Endodermal cell (in vitro differentiated cells): Measurements from ENCODE around the gene TRPV5. TPM values are rescaled to one million over a fixed set of nuclear protein-coding genes. Genes with fewer than 3 reads are reported as not detected.

Source experiments
- DNase-seq: peaks from one replicate; pipeline ENCODE4 v3.0.0-alpha.2; 2017
- H3K27ac ChIP-seq: 2 replicates; pipeline ENCODE4 v1.5.1; 2013; ENCODE audit warnings: mild to moderate bottlenecking, low read depth, low read length, moderate library complexity
- H3K27me3 ChIP-seq: 2 replicates; pipeline ENCODE4 v1.6.1; 2013; ENCODE audit warnings: mild to moderate bottlenecking, low read length, moderate library complexity; ENCODE audit not compliant: insufficient read depth, control insufficient read depth, poor library complexity, severe bottlenecking
- H3K36me3 ChIP-seq: 2 replicates; pipeline ENCODE4 v1.7.0; 2013; ENCODE audit warnings: mild to moderate bottlenecking, low read length, moderate library complexity; ENCODE audit not compliant: control insufficient read depth, insufficient read depth
- H3K4me1 ChIP-seq: one replicate; pipeline ENCODE4 v1.7.0; 2013; ENCODE audit warnings: low read length; ENCODE audit not compliant: control insufficient read depth, insufficient read depth
- H3K4me3 ChIP-seq: 2 replicates; pipeline ENCODE4 v1.5.1; 2013; ENCODE audit warnings: mild to moderate bottlenecking, low read length, moderate library complexity
- H3K9ac ChIP-seq: 2 replicates; pipeline ENCODE4 v1.6.1; 2013; ENCODE audit warnings: mild to moderate bottlenecking, low read length, moderate library complexity; ENCODE audit not compliant: poor library complexity, severe bottlenecking; ENCODE audit errors: extremely low read depth
- H3K9me3 ChIP-seq: 2 replicates; pipeline ENCODE4 v1.6.1; 2013; ENCODE audit warnings: mild to moderate bottlenecking, low read length, moderate library complexity; ENCODE audit not compliant: control insufficient read depth
- H3K27ac Mint-ChIP-seq: 2 replicates; pipeline ENCODE4 v1.8.0; 2020; ENCODE audit warnings: mixed read lengths
- H3K27me3 Mint-ChIP-seq: 2 replicates; pipeline ENCODE4 v1.8.0; 2021; ENCODE audit warnings: mild to moderate bottlenecking, mixed read lengths; ENCODE audit not compliant: insufficient read depth
- H3K36me3 Mint-ChIP-seq: 2 replicates; pipeline ENCODE4 v1.8.0; 2020; ENCODE audit warnings: low read depth, mixed read lengths
- H3K4me1 Mint-ChIP-seq: 2 replicates; pipeline ENCODE4 v1.8.0; 2020; ENCODE audit warnings: mixed read lengths
- H3K4me3 Mint-ChIP-seq: 2 replicates; pipeline ENCODE4 v1.8.0; 2020; ENCODE audit warnings: mild to moderate bottlenecking, moderate library complexity, mixed read lengths
- H3K9me3 Mint-ChIP-seq: 2 replicates; pipeline ENCODE4 v1.8.0; 2020; ENCODE audit warnings: mild to moderate bottlenecking, mixed read lengths
- WGBS, 2 experiments: methylation state at CpG; one replicate each; pipeline versions ENCODE4 v1.1.5 to v1.1.7; 2013; ENCODE audit warnings: missing lambda C conversion rate in 2 of 2, mixed read lengths in 1 of 2; ENCODE audit not compliant: insufficient coverage in 1 of 2, insufficient read length in 1 of 2; 5-methylcytosine and 5-hydroxymethylcytosine counted together
- total RNA-seq, 2 donors: library from RNA; stranded (reverse); fragmentation: NEBNext Ultra II Directional in 1 of 2; extraction: Animal tissue kit (Norgen Biotek cat#: 25700) in 1 of 2; gene quantifications; 2 replicates in 1 of 2; 3 replicates in 1 of 2; pipeline ENCODE4 v1.2.1, GENCODE V29; 2021
- TF ChIP-seq, protein P1 (sequence below): fragments of 200-600 bp; sonication (generic); conservative IDR thresholded peaks from 2 replicates; pipeline ENCODE4 v1.5.0; 2021; ENCODE audit warnings: antibody characterized with exemption, mild to moderate bottlenecking

The TRPV5 gene
- total RNA-seq, 2 donors from 2014 or later = 0.15 to 0.22 TPM

DNA sequence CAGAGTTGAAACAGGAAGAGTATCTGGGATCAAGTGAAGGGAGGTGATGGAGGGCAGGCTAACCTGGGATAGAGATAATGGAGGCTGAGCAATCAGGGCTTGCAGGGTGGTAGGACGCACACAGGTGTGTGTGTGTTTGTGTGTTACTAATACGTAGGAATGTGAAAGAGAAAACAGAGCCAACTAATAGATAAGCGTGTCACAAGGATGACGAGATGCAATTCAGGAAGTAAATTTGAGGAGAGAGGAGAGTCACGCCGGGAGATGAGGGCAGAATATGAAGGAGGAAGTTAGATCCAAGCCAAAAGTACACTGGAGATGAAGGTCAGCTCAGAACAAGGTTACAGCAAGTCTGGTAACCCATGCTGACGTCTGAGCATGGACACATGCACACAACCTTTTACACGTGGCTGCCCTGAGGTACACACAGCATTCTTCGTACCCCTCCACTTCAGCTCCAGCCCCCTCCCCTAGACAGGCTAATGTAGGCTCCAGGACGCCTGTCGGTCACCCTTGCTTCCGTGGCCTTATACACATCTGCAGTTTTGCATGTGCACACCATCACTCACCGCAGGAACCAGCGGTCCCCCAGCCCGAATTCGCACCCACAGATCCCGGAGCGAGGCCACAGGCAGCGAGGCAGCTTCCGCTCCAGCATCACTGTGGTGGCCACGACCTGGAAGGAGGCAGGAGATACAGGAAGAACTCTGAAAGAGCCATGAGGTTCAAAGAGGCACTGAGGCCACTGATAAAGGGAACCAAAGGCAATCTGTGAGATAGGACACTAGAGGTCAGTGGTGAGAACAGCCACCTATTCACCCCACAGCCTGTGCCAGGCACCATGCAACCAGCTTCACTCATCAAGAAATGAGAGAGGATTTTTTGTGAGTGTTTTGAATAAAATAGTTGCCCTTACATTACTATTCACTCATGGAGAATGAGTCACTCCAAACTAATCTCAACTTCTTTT lies 24.3 kb downstream of the TRPV5 start:
- H3K4me1 Mint-ChIP-seq = peaks cover 2% of the 10 kb centered on the region
- H3K9me3 ChIP-seq = peaks cover 32% of the 10 kb centered on the region
- no peak overlapping the region for H3K27ac Mint-ChIP-seq
- no peaks in the 10 kb centered on the region for H3K27me3 ChIP-seq
- peak; percentile 59 for DNase-seq
- H3K27ac ChIP-seq = no peak overlapping the region
- peaks cover 27% of the 10 kb centered on the region for H3K9me3 Mint-ChIP-seq
- 88 to 91% methylated on average over 18 to 21 of the region's 21 CpGs for WGBS, 2 experiments
- H3K4me3 ChIP-seq = no peak overlapping the region
- H3K27me3 Mint-ChIP-seq = peaks cover 18% of the 10 kb centered on the region
- no peaks in the 10 kb centered on the region for H3K36me3 ChIP-seq
- H3K4me3 Mint-ChIP-seq = no peak overlapping the region
- no peaks in the 10 kb centered on the region for H3K36me3 Mint-ChIP-seq
- H3K9ac ChIP-seq = no peak overlapping the region
- TF ChIP-seq, protein P1, sequence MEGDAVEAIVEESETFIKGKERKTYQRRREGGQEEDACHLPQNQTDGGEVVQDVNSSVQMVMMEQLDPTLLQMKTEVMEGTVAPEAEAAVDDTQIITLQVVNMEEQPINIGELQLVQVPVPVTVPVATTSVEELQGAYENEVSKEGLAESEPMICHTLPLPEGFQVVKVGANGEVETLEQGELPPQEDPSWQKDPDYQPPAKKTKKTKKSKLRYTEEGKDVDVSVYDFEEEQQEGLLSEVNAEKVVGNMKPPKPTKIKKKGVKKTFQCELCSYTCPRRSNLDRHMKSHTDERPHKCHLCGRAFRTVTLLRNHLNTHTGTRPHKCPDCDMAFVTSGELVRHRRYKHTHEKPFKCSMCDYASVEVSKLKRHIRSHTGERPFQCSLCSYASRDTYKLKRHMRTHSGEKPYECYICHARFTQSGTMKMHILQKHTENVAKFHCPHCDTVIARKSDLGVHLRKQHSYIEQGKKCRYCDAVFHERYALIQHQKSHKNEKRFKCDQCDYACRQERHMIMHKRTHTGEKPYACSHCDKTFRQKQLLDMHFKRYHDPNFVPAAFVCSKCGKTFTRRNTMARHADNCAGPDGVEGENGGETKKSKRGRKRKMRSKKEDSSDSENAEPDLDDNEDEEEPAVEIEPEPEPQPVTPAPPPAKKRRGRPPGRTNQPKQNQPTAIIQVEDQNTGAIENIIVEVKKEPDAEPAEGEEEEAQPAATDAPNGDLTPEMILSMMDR = peak; percentile 77
- H3K4me1 ChIP-seq = no peaks in the 10 kb centered on the region

DNA sequence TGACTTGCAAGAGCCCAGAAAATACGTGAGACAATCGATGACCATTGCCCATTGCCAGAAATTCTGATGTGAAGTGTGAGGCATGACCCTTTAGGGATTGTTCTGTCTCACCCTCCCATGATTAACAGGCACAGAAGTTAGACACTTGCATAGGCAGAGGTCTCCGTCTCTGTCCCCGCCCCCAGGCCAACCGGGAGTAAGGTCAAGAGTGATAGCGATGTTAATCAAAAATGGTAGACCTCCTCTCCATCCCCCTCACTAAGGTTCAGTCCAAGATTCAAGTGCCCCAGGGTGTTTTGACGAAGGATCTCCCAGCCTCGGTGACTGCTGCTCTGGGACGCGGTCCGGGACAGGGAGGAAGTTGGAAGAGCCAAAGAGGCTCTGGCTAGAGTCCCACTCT lies 25.3 kb downstream of the TRPV5 start:
- no peak overlapping the region for H3K4me3 ChIP-seq
- no peak overlapping the region for H3K9ac ChIP-seq
- no peaks in the 10 kb centered on the region for H3K36me3 ChIP-seq
- H3K27ac ChIP-seq = no peak overlapping the region
- H3K36me3 Mint-ChIP-seq = no peaks in the 10 kb centered on the region
- H3K27me3 ChIP-seq = no peaks in the 10 kb centered on the region
- peak; percentile 19 for DNase-seq
- peaks cover 12% of the 10 kb centered on the region for H3K27me3 Mint-ChIP-seq
- TF ChIP-seq, protein P1 = no peak
- H3K4me1 ChIP-seq = no peaks in the 10 kb centered on the region
- peaks cover 34% of the 10 kb centered on the region for H3K9me3 Mint-ChIP-seq
- H3K4me3 Mint-ChIP-seq = no peak overlapping the region
- H3K4me1 Mint-ChIP-seq = peaks cover 2% of the 10 kb centered on the region
- WGBS, 2 experiments = 95 to 98% methylated on average over 10 to 11 of the region's 11 CpGs
- peaks cover 41% of the 10 kb centered on the region for H3K9me3 ChIP-seq
- no peak overlapping the region for H3K27ac Mint-ChIP-seq

DNA sequence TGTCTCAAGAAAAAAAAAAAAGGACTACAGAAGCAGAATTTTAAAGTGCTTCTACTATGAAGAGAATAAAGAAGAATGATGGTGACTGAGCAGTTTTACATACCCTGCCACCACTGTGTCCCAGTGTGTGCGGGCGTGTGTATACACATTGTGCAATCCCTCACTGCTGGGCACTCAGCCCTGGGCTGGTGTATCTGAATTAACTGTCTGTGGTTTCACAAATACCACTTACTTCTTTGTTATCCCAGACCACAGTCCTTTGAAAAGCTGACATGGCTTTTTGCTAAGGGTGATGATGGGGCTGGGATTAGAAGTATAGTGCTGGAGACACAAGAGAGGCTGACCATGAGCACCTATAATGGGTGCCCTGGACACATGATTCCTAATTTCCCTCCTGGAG lies 26.9 kb downstream of the TRPV5 start:
- Mint-ChIP-seq H3K9me3 (peaks cover 46% of the 10 kb centered on the region), H3K36me3 (no peaks in the 10 kb centered on the region), H3K27ac (no peak overlapping the region), H3K4me1 (peaks cover 9% of the 10 kb centered on the region), H3K4me3 (no peak overlapping the region), H3K27me3 (peaks cover 15% of the 10 kb centered on the region)
- H3K4me3 ChIP-seq = no peak overlapping the region
- H3K4me1 ChIP-seq = no peaks in the 10 kb centered on the region
- H3K27me3 ChIP-seq = no peaks in the 10 kb centered on the region
- H3K9ac ChIP-seq = no peak overlapping the region
- H3K27ac ChIP-seq = no peak overlapping the region
- peaks cover 52% of the 10 kb centered on the region for H3K9me3 ChIP-seq
- 92 to 96% methylated on average over 2 of the region's 2 CpGs for WGBS, 2 experiments
- peak; percentile 6 for DNase-seq
- H3K36me3 ChIP-seq = no peaks in the 10 kb centered on the region
- TF ChIP-seq, protein P1 = no peak
